Prostate gland (tissue), 2 donors: ENCODE data around the gene NFIC.

Experiments used
- POLR2A ChIP-seq: fragments of 450-650 bp; IDR thresholded peaks from one replicate; pipeline ENCODE4 v1.6.1; 2016; ENCODE audit warnings: antibody characterized with exemption, mild to moderate bottlenecking
- TF ChIP-seq, protein P1 (sequence below), 4 experiments: fragments of 200-600 bp in 2 of 4; fragments of 450-650 bp in 2 of 4; sonication (generic) in 2 of 4; IDR thresholded peaks; 1 replicate in 3 of 4; 2 replicates in 1 of 4; pipeline ENCODE4 v1.5.1; 2016 to 2019; ENCODE audit warnings: antibody characterized with exemption in 4 of 4, mild to moderate bottlenecking in 2 of 4, moderate library complexity in 2 of 4

DNA sequence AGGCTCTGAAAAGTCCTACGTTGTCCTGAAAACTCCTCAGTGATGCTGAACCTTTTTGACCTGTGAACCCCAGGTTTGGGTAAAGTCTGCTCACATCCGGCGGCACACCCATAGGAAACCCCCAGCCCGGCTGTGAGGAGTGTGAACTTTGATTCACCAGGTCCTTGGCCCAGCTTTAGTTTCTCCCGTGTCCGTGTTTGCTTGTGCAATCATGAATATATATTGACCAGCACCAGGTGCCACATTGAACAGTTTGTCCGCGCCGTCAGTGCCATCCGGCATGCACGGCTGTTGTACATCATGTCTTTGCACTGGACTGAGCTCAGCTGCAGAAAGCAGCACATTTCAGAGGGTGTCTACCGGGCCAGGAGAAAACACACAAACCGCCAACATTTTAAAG lies 45.3 kb downstream of the NFIC start:
- TF ChIP-seq, protein P1, sequence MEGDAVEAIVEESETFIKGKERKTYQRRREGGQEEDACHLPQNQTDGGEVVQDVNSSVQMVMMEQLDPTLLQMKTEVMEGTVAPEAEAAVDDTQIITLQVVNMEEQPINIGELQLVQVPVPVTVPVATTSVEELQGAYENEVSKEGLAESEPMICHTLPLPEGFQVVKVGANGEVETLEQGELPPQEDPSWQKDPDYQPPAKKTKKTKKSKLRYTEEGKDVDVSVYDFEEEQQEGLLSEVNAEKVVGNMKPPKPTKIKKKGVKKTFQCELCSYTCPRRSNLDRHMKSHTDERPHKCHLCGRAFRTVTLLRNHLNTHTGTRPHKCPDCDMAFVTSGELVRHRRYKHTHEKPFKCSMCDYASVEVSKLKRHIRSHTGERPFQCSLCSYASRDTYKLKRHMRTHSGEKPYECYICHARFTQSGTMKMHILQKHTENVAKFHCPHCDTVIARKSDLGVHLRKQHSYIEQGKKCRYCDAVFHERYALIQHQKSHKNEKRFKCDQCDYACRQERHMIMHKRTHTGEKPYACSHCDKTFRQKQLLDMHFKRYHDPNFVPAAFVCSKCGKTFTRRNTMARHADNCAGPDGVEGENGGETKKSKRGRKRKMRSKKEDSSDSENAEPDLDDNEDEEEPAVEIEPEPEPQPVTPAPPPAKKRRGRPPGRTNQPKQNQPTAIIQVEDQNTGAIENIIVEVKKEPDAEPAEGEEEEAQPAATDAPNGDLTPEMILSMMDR (IDR thresholded peaks at IDR 0.05) = no peak
- TF ChIP-seq POLR2A = no peak
